Peyer's patch (tissue), 4 donors: ENCODE results near the gene PKD2. TPM values are rescaled to one million over a fixed set of nuclear protein-coding genes. Genes with fewer than 3 reads are reported as not detected.

ENCODE experiments used
- DNase-seq, 3 donors: peaks; one replicate each; pipeline ENCODE4 v3.0.0-alpha.2; 2017 to 2019
- H3K27ac ChIP-seq, 4 donors: fragments of 200-600 bp; sonication (generic); one replicate each; pipeline ENCODE4 v1.5.1; 2016 to 2019
- H3K27me3 ChIP-seq, 2 donors: fragments of 200-600 bp; sonication (generic); one replicate each; pipeline ENCODE4 v1.5.1; 2019
- H3K36me3 ChIP-seq, 3 donors: fragments of 200-600 bp; sonication (generic); one replicate each; pipeline ENCODE4 v1.5.1; 2016 to 2019
- H3K4me1 ChIP-seq, 4 donors: fragments of 200-600 bp; sonication (generic); one replicate each; pipeline ENCODE4 v1.5.1; 2016 to 2019
- H3K4me3 ChIP-seq, 4 donors: fragments of 200-600 bp; sonication (generic); 1 replicate in 3 of 4; 2 replicates in 1 of 4; pipeline ENCODE4 v1.5.1; 2016 to 2019; ENCODE audit warnings: mild to moderate bottlenecking in 1 of 4
- H3K9me3 ChIP-seq, 4 donors: fragments of 200-600 bp; sonication (generic); one replicate each; pipeline ENCODE4 v1.5.1; 2016 to 2019; ENCODE audit warnings: mild to moderate bottlenecking in 1 of 4
- CTCF ChIP-seq, 6 experiments: fragments of 450-650 bp in 4 of 6; fragments of 200-600 bp in 2 of 6; sonication (generic) in 1 of 6; IDR thresholded peaks; one replicate each; pipeline ENCODE4 v1.5.1; 2017 to 2019; ENCODE audit warnings: antibody characterized with exemption in 6 of 6, mild to moderate bottlenecking in 3 of 6, moderate library complexity in 1 of 6
- POLR2A ChIP-seq, 2 donors: fragments of 450-650 bp; IDR thresholded peaks; one replicate each; pipeline ENCODE4 v1.5.1; 2017; ENCODE audit warnings: antibody characterized with exemption in 2 of 2, mild to moderate bottlenecking in 2 of 2, moderate library complexity in 2 of 2
- total RNA-seq, 4 donors: library from RNA; depleted of rRNA; stranded (reverse); fragments of >200 nt; gene quantifications; one replicate each; pipeline ENCODE4 v1.1.0, GENCODE V29; 2016

PKD2 gene
- total RNA-seq, 4 donors from 2014 or later, result 9.8 to 238 (median 23.4) TPM

GRCh38 chr4:87982036-87982435, 25.4 kb upstream of the PKD2 start:
- Histone ChIP-seq H3K27ac (no peak overlapping the region), H3K4me3 (no peak overlapping the region), H3K4me1 (no peaks in the 10 kb centered on the region), H3K36me3 (no peaks in the 10 kb centered on the region), H3K9me3 (no peaks in the 10 kb centered on the region), H3K27me3 (no peaks in the 10 kb centered on the region)
- no peak for TF ChIP-seq CTCF (IDR thresholded peaks at IDR 0.05)
- no peak for TF ChIP-seq POLR2A (IDR thresholded peaks at IDR 0.05)
- DNase-seq, result no peak

- Histone ChIP-seq H3K4me3 (no peak overlapping the region), H3K27ac (no peak overlapping the region), H3K27me3 (no peaks in the 10 kb centered on the region), H3K9me3 (no peaks in the 10 kb centered on the region), H3K36me3 (no peaks in the 10 kb centered on the region), H3K4me1 (no peaks in the 10 kb centered on the region)
- DNase-seq, result no peak
- TF ChIP-seq POLR2A (IDR thresholded peaks at IDR 0.05), result no peak
- TF ChIP-seq CTCF (IDR thresholded peaks at IDR 0.05), result no peak
Measured at GRCh38 chr4:87982446-87983010, 24.9 kb upstream of the PKD2 start.

- DNase-seq, result no peak
- no peaks in the 10 kb centered on the region for H3K9me3 ChIP-seq
Measured at GRCh38 chr4:87983996-87984395, 23.4 kb upstream of the PKD2 start.

GRCh38 chr4:87985097-87985886, 22.1 kb upstream of the PKD2 start:
- H3K27me3 ChIP-seq, result no peaks in the 10 kb centered on the region
- TF ChIP-seq POLR2A (IDR thresholded peaks at IDR 0.05) (no peak), CTCF (IDR thresholded peaks at IDR 0.05) (peak in 4 of 6 experiments; percentile 29 to 50 (median 42))
- H3K9me3 ChIP-seq, result no peaks in the 10 kb centered on the region
- peak in 2 of 3 donors; percentile 58 to 69 for DNase-seq
- no peaks in the 10 kb centered on the region for H3K36me3 ChIP-seq
- H3K27ac ChIP-seq, result no peak overlapping the region
- H3K4me1 ChIP-seq, result no peaks in the 10 kb centered on the region
- no peak overlapping the region for H3K4me3 ChIP-seq

More at GRCh38 chr4:87983996-87984395, 23.4 kb upstream of the PKD2 start:
- H3K27me3 ChIP-seq, result no peaks in the 10 kb centered on the region
- no peak for TF ChIP-seq CTCF (IDR thresholded peaks at IDR 0.05)
- no peak for TF ChIP-seq POLR2A (IDR thresholded peaks at IDR 0.05)
- H3K27ac ChIP-seq, result no peak overlapping the region
- H3K36me3 ChIP-seq, result no peaks in the 10 kb centered on the region
- no peaks in the 10 kb centered on the region for H3K4me1 ChIP-seq
- H3K4me3 ChIP-seq, result no peak overlapping the region

- no peaks in the 10 kb centered on the region for H3K27me3 ChIP-seq
- no peaks in the 10 kb centered on the region for H3K36me3 ChIP-seq
- no peak overlapping the region for H3K4me3 ChIP-seq
- H3K9me3 ChIP-seq, result no peaks in the 10 kb centered on the region
- no peak overlapping the region for H3K27ac ChIP-seq
- H3K4me1 ChIP-seq, result no peaks in the 10 kb centered on the region
- DNase-seq, result no peak
- TF ChIP-seq POLR2A (IDR thresholded peaks at IDR 0.05), result no peak
Measured at GRCh38 chr4:87985887-87986200, 21.6 kb upstream of the PKD2 start.

GRCh38 chr4:87986508-87986907, 20.9 kb upstream of the PKD2 start:
- no peaks in the 10 kb centered on the region for H3K36me3 ChIP-seq
- DNase-seq, result no peak
- no peaks in the 10 kb centered on the region for H3K9me3 ChIP-seq
- H3K4me1 ChIP-seq, result no peaks in the 10 kb centered on the region
- TF ChIP-seq CTCF (IDR thresholded peaks at IDR 0.05), result no peak
- no peak for TF ChIP-seq POLR2A (IDR thresholded peaks at IDR 0.05)
- no peaks in the 10 kb centered on the region for H3K27me3 ChIP-seq
- H3K27ac ChIP-seq, result no peak overlapping the region
- no peak overlapping the region for H3K4me3 ChIP-seq
